GM21447 (cell line): ENCODE results near the gene LKAAEAR1.

Experiments
- ATAC-seq: cut with Tn5 transposase; IDR thresholded peaks from one replicate; pipeline ENCODE4 v1.9.1; 2021; ENCODE audit not compliant: unreplicated experiment

LKAAEAR1 gene

DNA sequence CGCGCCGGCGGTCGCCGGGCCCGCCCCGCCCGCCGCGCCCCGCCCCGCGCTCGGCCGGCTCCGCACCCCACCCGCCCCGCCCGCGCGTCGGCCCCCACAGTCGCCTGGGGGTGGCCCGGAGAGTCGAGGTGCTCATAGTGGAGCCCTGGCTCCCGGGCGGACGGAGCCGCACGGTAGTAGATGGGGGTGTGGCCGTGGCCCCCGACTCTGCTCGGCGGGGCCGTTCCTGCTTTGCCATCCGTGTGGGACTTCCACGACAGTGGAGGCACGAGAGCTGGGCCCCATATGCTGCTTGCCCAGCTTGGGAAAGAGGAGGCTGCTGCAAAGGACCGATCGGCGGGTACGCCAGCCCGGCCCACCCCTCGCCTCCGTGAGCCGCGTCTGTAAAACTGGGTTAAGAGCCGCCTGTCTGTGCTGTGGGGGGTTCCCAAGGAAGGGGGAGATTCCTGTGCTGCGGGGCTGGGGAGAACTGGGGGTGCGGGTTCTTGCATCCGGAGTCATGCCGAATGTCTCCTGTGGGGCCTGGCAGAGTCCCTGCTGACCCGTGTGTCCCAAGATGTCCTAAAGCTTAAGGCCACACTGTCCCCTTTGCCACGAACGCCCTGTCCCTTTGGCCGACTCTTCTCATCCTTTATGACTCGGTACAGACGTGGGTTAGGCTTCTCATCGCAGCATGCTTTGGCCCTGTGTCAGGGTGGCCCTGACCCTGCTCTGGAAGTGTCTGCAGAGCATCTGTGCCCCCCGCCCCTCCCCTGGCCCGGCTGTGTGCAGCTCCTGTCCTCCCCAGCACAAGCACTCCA lies 4.0 kb downstream of the LKAAEAR1 start, which contains the start of gene OPRL1:
TSS of gene OPRL1 (plus strand) at position 70 of the 800 bp plus-strand sequence. CDS start 12,639 bp downstream, outside the sequence.
- ATAC-seq, result no peak

DNA sequence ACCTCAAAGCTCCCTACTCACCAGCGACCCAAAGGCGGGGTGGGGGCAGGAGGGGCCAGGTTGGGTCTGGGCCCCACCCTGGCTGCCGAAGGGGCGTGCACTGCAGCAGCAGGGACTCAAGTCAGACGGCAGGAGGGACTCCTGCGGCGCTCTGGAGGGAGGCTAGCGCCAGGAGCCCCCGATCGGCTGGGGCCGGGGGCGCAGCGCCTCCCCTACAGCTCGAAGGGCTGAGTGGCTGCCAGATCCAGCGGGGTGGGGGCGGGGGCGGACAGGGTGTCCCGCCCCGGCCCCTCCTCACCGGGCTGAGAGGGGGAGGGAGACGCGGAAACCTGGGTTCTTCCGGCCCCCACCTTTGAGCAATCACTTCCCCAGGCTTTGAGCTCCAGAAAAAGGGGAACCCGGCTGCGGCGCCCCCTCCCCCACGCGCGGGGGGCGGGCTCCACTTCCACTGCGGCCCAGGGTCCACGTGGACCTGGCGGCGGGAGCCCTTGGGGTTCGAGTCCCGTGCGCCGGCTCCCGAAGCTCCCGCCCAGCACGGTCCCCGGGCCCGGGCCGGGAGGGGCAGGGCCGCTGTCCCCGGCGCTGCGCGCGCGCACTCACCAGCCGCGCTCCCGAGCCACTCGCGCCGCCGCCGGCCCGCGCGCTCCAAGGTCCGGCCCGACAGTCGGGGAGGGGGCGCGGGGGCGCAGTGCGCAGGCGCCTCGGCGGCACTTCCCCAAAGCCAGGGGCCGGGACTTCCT lies 4.8 kb downstream of the LKAAEAR1 start, which contains the start of gene RGS19:
TSS of gene RGS19 (minus strand) at position 246 of the 740 bp plus-strand sequence. CDS start 2,632 bp downstream, outside the sequence.
- ATAC-seq, result no peak

DNA sequence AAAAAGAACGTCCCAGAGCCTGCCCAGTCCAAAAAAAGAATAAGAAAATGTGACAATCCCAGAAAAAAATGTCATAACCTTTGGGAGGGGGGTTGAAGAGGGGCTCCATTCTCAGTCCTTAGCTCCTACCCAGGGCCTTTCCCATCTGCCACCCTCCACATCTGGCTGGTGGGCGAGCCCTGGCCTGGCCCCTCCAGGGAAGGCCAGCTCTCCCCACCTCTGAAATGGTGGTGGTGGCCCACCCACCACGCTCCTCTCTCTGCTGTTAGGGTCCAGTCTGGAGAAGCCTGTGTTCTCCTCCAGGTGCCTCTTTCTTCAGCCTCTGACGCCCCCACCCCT lies 5.3 kb downstream of the LKAAEAR1 start:
- ATAC-seq, result no peak

DNA sequence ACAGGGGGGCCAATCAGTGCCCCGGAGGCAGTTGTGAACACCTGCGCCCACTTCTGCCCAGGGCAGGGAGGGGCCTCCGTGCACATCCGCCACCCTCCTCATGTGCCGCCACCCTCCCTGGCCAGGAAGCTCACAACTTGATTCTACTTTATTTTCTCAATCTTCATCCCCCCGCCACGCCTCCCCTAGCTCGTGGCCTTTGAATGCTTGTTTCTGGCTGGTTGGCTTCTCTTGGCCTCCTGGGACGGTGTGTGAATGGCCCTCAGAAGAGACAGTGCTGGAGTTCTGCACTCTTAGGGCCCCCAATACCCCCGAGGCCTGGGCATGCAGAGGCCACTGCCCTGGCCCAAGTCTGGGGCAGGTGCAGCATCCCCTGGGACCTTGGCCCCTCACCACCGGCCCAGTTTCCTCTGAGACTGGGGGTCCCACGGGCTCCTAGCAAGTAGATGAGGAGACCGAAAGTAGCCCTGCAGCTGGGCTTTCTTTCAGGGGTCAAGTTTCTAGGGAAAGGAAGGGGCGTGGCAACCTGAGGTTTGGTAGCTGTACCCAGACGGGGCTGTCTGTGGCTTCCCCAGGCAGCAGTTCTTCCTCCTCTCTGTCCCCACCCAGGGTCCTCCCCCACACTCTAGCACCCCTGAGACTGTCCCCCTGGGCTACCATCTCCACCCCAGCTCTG lies 6.2 kb downstream of the LKAAEAR1 start:
- ATAC-seq, result peak; percentile 36

DNA sequence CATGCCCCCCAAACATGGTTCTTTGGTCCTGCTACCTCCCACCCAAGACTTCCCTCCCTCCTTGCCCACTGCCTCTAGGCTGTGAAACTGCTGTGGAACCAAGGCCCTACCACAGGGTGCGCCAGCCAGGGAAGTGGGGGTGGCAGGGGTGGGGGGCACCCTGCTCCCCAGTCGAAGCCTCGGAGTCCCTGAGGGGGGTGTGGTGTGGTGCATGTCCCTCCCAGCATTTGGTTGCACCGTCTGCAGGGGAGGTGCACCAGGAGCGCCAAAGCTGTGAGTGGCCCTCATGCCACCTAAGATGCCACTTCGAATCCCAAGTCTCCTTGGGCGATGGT lies 6.7 kb downstream of the LKAAEAR1 start:
- no peak for ATAC-seq

DNA sequence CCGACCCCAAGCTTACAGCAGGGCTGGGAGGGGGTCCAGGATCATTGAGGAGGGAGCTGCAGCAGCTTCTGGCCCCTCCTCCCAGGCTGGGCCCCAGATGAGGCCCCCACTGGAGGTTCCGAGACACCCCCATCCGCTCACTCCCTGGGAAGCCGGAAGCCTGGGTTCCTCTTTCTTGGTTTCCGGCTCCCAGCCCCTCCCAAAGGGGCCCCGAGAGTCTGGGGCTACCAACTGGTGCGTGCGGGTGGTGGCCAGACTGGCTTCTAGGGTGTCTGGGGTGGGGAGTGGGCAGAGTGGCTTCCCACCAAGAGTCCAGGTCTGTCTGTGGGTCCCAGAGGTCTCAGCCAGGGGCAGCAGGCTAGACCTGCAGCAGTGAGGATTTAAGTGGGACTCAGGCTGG lies 7.1 kb downstream of the LKAAEAR1 start:
- ATAC-seq, result no peak

DNA sequence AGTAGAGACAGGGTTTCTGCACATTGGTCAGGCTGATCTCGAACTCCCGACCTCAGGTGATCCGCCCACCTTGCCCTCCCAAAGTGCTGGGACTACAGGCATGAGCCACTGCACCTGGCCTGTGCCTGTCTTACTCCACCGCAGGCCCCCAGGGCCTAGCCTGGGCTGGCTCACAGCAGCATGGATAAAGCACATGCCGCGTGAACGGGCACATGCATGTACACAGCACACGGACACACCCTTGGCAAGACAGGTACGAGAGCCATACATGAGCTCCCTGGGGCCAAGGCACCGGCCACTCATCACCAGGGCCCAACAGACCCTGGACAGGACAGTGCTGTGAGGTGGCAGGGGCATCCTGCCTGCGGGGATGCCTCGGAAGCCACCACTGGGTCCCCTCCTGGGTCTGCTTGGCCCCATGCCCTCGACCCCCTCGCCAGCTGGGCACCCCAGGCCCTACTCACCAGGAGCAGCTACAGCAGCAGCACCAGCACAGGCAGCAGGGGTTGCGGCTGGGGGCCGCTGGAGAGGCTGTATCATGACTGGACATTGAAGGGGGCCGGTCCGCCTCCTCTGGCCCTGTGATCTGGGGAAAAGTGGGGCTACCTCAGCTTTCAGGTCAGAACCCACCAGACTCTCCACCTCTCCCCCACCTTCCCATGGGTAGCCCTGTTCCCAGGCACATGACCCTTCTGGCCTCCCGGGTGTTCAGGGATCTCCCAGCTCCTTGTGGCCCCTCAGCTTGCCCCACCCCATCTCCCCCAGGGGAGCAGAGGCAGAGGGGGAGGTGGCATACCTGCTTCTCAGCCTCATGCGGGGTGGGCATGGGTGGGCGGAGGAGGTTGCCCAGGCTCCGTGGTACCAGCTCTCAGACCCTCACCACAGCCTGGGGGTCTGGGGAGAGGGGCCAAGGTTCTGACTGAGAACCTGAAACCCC lies 7.9 kb downstream of the LKAAEAR1 start:
- no peak for ATAC-seq

DNA sequence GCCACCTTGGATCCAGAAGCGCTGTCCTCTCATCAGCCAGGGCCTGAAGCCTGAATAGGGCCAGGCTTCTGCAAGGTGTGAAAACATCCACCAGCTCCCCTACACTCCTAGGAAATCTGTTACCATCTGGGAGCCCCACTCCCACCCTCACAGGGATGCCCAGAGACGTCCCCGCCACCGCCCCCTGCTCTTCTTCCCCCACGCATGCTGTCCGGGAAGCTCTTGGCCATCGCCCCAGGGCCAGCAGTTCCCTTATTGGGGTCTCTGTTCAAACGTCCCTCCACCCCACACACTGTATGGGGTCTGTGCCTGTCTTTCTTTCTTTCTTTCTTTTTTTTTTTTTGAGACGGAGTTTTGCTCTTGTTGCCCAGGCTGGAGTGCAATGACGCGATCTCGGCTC lies 8.6 kb downstream of the LKAAEAR1 start:
- ATAC-seq, result no peak

DNA sequence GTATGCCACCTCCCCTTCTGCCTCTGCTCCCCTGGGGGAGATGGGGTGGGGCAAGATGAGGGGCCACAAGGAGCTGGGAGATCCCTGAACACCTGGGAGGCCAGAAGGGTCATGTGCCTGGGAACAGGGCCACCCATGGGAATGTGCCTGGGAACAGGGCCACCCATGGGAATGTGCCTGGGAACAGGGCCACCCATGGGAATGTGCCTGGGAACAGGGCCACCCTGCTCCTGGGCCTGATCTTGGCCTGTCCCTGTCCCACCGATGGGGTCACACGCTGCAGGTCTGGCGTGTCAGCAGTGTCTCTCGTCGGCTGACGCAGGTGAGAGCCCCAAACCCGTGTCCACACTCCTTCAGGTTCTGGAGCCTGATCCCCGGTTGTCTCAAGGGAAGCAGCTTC lies 9.2 kb downstream of the LKAAEAR1 start:
- ATAC-seq, result no peak

DNA sequence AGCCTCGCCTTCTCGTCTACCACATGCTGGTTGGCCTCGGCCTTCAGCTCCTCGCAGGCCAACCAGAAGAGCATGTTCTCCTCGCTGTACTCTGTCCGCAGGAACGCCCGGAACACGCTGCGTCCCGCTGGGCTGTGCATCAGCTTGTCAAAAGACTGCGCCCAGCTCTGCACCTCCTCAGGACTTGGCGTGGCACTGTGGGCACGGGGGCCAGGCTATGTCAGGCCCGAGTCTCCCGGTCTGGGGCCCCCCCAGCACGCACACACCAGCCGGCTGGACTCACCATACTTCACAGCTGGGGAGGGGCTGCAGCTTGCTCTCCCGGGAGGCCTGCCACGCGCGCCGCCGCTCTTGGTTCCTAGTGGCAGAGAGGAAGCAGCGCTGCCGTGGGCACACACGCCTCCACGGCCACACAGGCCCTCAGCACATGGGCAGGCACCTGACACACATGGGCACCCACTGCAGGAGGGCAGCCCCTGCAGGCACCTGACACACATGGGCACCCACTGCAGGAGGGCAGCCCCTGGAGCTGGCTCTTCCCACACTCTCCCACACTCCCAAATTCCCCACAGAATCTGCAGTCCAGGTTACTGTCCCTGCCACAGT lies 9.9 kb downstream of the LKAAEAR1 start:
- no peak for ATAC-seq

DNA sequence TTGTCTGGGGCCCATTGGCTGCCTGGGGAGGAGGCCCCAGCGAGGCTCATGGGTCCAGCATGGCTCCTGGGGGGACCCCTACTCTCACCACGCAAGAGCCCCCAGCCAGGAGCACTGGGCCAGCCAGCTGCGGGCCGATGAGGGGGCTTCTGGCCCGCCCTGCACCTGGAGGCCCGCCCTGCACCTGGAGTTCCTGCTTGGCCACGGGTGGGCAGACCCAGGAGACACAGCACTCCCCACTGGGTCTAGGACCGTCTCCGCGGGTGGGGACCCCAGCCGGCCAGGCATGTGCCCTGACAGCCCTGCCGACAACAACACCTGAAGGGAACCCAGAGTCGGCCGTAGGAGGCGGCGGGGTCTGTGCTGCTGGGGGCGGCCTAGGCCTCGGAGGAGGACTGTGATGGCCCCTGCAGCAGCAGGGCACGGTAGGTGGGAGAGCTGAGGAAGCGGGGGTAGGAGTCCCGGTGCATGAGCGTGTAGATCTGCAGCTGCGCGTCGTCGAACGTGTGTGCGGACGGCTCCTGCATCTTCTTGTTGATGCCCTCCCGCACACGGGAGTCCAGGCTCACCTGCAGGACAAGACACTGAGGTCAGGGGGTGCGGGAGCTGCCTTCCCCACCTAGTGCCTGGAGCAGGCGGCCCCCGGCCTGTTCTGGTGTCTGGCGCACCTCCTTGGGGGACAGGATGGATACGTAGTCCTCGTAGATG lies 10.6 kb downstream of the LKAAEAR1 start:
- ATAC-seq, result no peak

DNA sequence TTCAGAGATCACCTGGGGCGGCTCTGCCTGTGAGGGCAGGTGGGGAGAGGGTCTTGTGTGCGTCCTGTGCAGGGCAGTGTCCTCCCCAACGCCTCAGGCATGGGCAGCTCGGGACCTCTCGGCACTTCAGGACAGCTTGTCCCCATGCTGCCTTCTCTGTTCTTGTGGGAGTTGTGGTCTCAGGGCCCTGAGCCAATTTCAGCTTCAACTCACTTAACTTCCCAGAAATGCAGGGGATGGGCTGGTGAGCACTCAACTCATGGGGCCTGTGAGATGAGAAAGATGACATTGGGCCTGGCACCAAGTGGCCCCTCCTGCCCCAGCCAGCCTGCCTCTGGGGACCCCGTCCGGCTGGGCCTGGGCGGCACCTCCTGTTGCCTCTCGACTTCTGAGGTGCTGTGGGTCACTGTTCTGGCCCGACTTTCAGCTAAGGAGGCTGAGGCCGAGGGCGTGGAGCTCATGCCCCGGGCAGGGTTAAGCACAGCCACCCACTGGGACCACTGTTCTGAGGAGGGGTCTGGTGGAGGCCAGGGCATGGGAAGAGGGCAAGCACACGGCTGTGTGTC lies 11.6 kb downstream of the LKAAEAR1 start:
- ATAC-seq, result no peak

DNA sequence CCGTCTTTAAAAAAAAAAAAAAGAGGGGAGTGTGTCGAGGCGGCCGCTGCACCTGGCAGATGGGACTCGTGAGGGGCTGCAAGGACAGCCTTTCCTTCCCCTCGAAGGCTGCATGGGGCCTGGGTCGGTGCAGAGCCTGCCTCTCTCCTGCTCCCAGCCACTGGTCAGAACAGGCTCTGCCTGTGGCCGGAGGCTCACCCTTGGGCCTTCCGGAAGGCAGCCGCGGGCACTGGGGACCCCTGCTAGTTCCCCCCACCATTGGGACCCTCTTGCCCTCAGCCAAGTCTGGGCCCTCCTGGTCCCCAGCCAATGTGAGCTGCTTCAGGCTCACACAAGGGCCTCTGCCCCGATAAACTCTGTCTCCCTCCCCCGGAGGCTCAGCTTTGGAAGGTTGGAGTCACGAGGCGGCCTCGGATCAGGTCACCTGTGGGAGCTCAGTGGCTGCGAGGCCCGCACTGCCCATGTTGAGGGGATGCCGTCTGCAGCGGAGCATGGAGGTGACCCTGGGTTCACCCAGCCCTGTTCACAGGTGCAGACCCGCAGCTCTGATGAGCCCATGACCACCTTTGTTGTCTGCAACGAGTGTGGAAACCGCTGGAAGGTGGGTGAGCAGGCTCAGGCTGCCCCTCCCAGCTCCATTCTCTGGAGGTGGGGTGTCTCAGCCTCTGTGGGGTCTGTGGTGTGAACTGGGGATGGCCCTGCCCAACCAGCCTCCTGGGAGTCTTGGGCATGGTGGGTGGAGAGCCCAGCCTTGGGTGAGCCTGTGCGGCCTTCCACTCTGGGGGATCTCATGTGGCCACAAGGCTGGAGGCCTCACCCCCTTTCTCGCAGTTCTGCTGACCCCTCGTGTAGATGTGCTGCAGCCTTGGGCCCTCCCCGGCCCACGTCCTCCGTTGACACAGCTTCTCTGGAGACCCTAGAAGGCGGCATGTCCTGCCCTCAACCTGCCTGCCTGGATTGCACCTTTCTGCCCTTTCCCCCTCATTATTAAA lies 12.6 kb downstream of the LKAAEAR1 start:
- ATAC-seq, result no peak

DNA sequence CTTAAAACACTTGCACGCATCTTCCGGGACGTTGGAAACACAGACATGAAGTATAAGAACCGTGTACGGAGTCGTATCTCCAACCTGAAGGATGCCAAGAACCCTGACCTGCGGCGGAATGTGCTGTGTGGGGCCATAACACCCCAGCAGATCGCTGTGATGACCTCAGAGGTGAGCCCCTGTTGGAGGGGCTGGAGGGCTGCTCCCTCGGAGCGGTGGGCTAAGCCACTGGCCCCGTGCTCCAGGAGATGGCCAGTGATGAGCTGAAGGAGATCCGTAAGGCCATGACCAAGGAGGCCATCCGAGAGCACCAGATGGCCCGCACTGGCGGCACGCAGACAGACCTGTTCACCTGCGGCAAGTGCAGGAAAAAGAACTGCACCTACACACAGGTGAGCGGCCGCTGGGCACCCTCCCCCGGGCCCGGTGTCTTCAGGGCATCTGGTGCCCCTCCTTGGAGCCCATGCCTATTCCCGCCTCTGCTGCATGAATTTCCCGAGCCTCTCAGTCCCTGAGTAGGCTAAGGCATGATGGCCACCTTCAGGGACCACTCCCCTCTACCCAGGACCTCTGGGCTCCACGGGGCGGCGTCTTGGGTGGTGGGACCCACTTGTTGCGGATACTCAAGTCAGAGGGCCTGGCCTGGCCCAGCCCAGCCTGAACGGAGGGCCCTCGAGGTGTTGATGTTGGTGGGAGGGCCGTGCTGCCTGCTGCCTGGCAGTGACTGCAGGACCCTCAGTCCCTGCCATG lies 13.8 kb downstream of the LKAAEAR1 start:
- no peak for ATAC-seq

DNA sequence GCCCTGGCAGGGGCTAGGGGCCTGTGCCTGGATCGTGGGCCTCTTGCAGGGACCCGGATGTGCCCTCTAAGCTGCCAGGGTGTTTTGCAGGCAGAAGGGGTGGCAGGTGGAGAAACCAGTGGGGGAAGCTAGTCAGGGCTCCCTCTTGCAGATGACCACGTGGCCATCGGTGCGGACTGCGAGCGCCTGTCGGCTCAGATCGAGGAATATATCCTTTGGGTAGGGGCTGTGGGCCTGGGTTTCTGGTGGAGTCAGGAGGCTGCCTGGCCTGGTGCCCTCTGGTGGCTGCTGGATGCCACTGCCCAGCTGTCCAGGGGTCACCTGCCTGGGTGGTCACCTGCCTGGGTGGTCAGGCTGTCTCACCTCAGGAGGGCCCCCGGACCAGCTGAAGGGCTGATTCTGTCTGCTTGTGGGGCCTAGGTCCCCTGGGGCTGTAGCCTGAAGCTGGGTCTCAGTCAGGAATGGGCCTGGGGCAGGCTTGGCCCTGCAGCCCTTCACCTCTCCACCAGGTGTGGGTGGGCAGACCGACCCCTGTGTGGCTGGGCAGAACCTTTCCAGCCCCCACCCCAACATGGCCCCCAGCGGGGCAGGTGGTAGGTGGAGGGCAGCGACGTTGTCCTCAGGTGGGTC lies 14.5 kb downstream of the LKAAEAR1 start:
- no peak for ATAC-seq

DNA sequence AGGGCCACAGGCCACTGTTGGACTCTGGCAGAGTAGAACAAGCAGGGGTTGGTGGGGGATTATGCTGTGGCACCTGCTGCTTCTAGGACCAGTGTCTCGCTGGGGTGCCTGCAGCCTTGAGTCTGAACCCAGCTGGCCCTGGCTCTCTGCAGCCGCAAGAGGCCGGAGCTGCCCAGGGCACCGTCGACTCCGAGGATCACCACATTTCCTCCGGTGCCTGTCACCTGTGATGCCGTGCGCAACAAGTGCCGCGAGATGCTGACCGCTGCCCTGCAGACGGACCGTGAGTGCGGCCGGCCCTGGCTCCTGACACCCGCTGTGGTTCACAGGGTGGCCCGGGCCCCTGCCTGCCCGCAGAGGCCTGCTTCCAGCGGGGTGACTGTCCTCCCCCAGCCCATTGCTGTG lies 15.0 kb downstream of the LKAAEAR1 start:
- no peak for ATAC-seq
